ENCODE data around the gene CTNNA1. TPM values are rescaled to one million over a fixed set of nuclear protein-coding genes. Genes with fewer than 3 reads are reported as not detected.

The CTNNA1 gene
- total and polyA plus RNA-seq, 2 donors from 2014 or later = 177 to 463 TPM

GRCh38 chr5:138912093-138912492, 158.9 kb downstream of the CTNNA1 start:
- Histone ChIP-seq H3K27ac (ENCODE audit: low read depth in 2 of 2, low read length in 2 of 2) (no peak overlapping the region), H3K36me3 (ENCODE audit: control insufficient read depth in 2 of 3, insufficient read depth in 3 of 3, low read length in 3 of 3) (peaks cover 0 to 4% (median 0%) of the 10 kb centered on the region in 3 donors), H3K9ac (ENCODE audit: low read length in 3 of 3) (no peak overlapping the region), H3K27me3 (ENCODE audit: control insufficient read depth, insufficient read depth, low read length) (no peaks in the 10 kb centered on the region), H3K4me3 (ENCODE audit: low read length in 3 of 3) (no peak overlapping the region), H3K4me1 (ENCODE audit: control insufficient read depth in 2 of 3, insufficient read depth in 2 of 3, low read depth in 1 of 3, low read length in 3 of 3) (peaks cover 0 to 4% (median 2%) of the 10 kb centered on the region in 3 donors), H3K9me3 (ENCODE audit: control insufficient read depth in 2 of 3, insufficient read depth in 1 of 3, low read length in 3 of 3) (no peaks in the 10 kb centered on the region)
- no peak for TF ChIP-seq CTCF (IDR thresholded peaks at IDR 0.05; ENCODE audit: borderline replicate concordance, extremely low read depth, insufficient read depth)
- DNase-seq (no peak), FAIRE-seq (no peak)
- intact Hi-C loops (cut with DNase I) = no loop called here

GRCh38 chr5:138913773-138914172, 160.5 kb downstream of the CTNNA1 start:
- no peak for TF ChIP-seq CTCF (IDR thresholded peaks at IDR 0.05; ENCODE audit: borderline replicate concordance, extremely low read depth, insufficient read depth)
- intact Hi-C loops (cut with DNase I) = no loop called here
- FAIRE-seq = no peak

GRCh38 chr5:138914338-138914737, 161.1 kb downstream of the CTNNA1 start:
- no peak for TF ChIP-seq CTCF (IDR thresholded peaks at IDR 0.05; ENCODE audit: borderline replicate concordance, extremely low read depth, insufficient read depth)
- DNase-seq = no peak
- no peak overlapping the region for H3K27ac ChIP-seq (ENCODE audit: low read depth in 2 of 2, low read length in 2 of 2)
- H3K36me3 ChIP-seq (ENCODE audit: control insufficient read depth in 2 of 3, insufficient read depth in 3 of 3, low read length in 3 of 3) = peaks cover 2 to 7% (median 7%) of the 10 kb centered on the region in 3 donors
- H3K9me3 ChIP-seq (ENCODE audit: control insufficient read depth in 2 of 3, insufficient read depth in 1 of 3, low read length in 3 of 3) = no peaks in the 10 kb centered on the region
- H3K27me3 ChIP-seq (ENCODE audit: control insufficient read depth, insufficient read depth, low read length) = no peaks in the 10 kb centered on the region
- no peak overlapping the region for H3K9ac ChIP-seq (ENCODE audit: low read length in 3 of 3)
- intact Hi-C loops (cut with DNase I) = no loop called here
- H3K4me1 ChIP-seq (ENCODE audit: control insufficient read depth in 2 of 3, insufficient read depth in 2 of 3, low read depth in 1 of 3, low read length in 3 of 3) = peaks cover 0 to 4% (median 2%) of the 10 kb centered on the region in 3 donors
- FAIRE-seq = no peak
- H3K4me3 ChIP-seq (ENCODE audit: low read length in 3 of 3) = no peak overlapping the region

More at GRCh38 chr5:138913773-138914172, 160.5 kb downstream of the CTNNA1 start:
- Histone ChIP-seq H3K27ac (ENCODE audit: low read depth in 2 of 2, low read length in 2 of 2) (no peak overlapping the region), H3K27me3 (ENCODE audit: control insufficient read depth, insufficient read depth, low read length) (no peaks in the 10 kb centered on the region), H3K4me1 (ENCODE audit: control insufficient read depth in 2 of 3, insufficient read depth in 2 of 3, low read depth in 1 of 3, low read length in 3 of 3) (peaks cover 0 to 4% (median 2%) of the 10 kb centered on the region in 3 donors), H3K9ac (ENCODE audit: low read length in 3 of 3) (no peak overlapping the region), H3K9me3 (ENCODE audit: control insufficient read depth in 2 of 3, insufficient read depth in 1 of 3, low read length in 3 of 3) (no peaks in the 10 kb centered on the region), H3K36me3 (ENCODE audit: control insufficient read depth in 2 of 3, insufficient read depth in 3 of 3, low read length in 3 of 3) (peaks cover 2 to 7% (median 7%) of the 10 kb centered on the region in 3 donors), H3K4me3 (ENCODE audit: low read length in 3 of 3) (no peak overlapping the region)
- DNase-seq = no peak

GRCh38 chr5:138918686-138919085, 165.5 kb downstream of the CTNNA1 start:
- H3K9me3 ChIP-seq (ENCODE audit: control insufficient read depth in 2 of 3, insufficient read depth in 1 of 3, low read length in 3 of 3) = no peaks in the 10 kb centered on the region
- H3K27me3 ChIP-seq (ENCODE audit: control insufficient read depth, insufficient read depth, low read length) = no peaks in the 10 kb centered on the region
- intact Hi-C loops (cut with DNase I) = no loop called here
- peaks cover 0 to 4% (median 2%) of the 10 kb centered on the region in 3 donors for H3K4me1 ChIP-seq (ENCODE audit: control insufficient read depth in 2 of 3, insufficient read depth in 2 of 3, low read depth in 1 of 3, low read length in 3 of 3)
- no peak for TF ChIP-seq CTCF (IDR thresholded peaks at IDR 0.05; ENCODE audit: borderline replicate concordance, extremely low read depth, insufficient read depth)
- DNase-seq = no peak
- H3K9ac ChIP-seq (ENCODE audit: low read length in 3 of 3) = no peak overlapping the region
- no peak overlapping the region for H3K4me3 ChIP-seq (ENCODE audit: low read length in 3 of 3)
- H3K36me3 ChIP-seq (ENCODE audit: control insufficient read depth in 2 of 3, insufficient read depth in 3 of 3, low read length in 3 of 3) = peaks cover 2 to 10% (median 7%) of the 10 kb centered on the region in 3 donors
- H3K27ac ChIP-seq (ENCODE audit: low read depth in 2 of 2, low read length in 2 of 2) = no peak overlapping the region
- no peak for FAIRE-seq

All from kidney (tissue), 14 donors.